SK-MEL-5 (cell line): ENCODE data around the gene KCNT2. TPM values are rescaled to one million over a fixed set of nuclear protein-coding genes. Genes with fewer than 3 reads are reported as not detected.

Source experiments
- DNase-seq: peaks from one replicate; pipeline ENCODE4 v3.0.0-alpha.2; 2016; ENCODE audit warnings: low read depth, low spot score
- in situ Hi-C: cut with HindIII; loops from 2 replicates; pipeline ENCODE4 v1.10.0; 2016; ENCODE audit warnings: low sequenced_read_pairs, high pct_unique_total_duplicates, low pct_unique_long_range_greater_than_20kb
- total RNA-seq: library from RNA; depleted of rRNA; stranded (reverse); fragments of >200 nt; shearing (Covaris generic); gene quantifications from 2 replicates; pipeline ENCODE4 v1.2.3, GENCODE V29; 2014

The KCNT2 gene
- total RNA-seq, 1 experiment from 2014 or later: not detected

GRCh38 chr1:196598942-196599748 lies 9.1 kb downstream of the KCNT2 start:
- DNase-seq: no peak
- in situ Hi-C loops: no loop called here

DNA sequence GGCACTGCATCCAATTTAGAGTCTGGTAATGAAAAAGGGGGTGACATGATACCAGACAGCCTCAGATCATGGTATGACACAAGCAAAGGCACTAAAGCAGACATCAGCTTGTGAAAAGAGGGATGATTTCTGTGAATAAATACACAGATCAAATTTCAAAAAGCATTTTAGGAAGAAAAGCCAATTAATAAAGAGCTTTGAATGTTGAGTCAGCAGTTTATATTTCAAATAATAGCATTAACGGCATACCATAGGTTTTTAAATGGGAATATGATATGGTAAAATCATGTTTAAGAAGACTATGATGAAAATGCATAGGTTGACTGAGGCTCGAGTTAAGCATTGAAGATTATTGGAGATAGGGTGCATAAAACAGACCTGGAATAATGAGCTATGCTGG lies 13.5 kb downstream of the KCNT2 start:
- in situ Hi-C loops: no loop called here
- no peak for DNase-seq

GRCh38 chr1:196593955-196594354 lies 14.3 kb downstream of the KCNT2 start:
- in situ Hi-C loops: no loop called here
- DNase-seq: no peak

GRCh38 chr1:196590959-196591358 lies 17.3 kb downstream of the KCNT2 start:
- in situ Hi-C loops: no loop called here
- DNase-seq: no peak

GRCh38 chr1:196590012-196590708 lies 18.1 kb downstream of the KCNT2 start:
- no peak for DNase-seq
- in situ Hi-C loops: no loop called here

DNA sequence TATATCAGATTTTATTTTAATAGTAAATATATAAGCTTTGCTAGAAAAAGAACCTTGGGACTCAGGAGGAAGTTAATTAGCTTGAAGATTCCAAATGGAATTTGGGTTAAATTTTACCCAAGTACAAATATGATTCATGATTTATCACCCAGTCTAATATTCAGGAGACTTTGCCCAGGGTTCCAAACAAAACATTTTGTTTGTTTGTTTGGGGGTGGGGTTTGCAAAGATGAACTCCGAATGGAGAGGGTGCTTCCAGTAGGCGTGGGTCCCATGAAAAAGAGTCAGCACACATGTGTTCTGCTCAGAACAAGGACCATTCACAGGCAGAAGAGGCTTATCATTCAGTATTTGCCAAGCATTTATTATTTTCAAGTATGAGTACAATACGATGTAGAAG lies 23.5 kb downstream of the KCNT2 start:
- in situ Hi-C loops: no loop called here
- DNase-seq: no peak

GRCh38 chr1:196577386-196577785 lies 30.9 kb downstream of the KCNT2 start:
- DNase-seq: no peak
- in situ Hi-C loops: no loop called here

DNA sequence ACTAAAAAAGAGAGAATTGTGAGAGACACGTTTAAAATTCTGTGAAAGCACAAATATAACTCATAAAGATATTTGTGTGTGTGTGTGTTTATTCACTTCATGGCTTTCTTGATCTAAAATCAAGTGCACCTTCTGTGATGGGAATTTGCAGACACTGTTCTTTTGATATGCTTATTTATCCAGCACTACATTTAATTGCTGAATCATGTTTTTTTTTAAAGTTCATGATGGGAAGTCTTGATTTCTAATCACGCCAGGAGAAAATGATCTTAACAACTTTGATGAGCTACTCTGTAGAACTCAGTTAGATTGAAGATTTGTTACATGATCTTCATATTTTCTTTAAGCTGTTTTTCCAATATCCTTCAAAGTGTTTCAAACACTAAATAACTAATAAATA lies 35.0 kb downstream of the KCNT2 start:
- no peak for DNase-seq
- in situ Hi-C loops: no loop called here

DNA sequence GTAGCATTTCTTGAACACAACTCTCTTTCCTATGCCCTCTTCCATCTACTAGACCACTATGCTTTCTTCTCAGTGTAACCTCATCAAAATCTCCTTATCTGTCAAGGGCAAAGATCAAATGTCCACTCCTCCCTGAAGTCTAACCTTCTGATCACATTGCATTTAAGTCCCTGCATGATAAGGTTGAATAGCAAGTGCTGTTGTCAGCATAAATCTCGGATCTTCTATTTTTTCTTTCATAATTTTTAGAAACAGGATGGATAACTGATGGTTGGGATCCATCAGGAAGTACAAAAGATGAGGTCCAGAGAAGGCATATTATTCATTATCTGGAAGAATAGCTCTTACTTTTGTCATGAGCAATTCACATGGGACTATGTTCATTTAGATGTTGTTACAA lies 41.0 kb downstream of the KCNT2 start:
- in situ Hi-C loops: no loop called here
- DNase-seq: no peak

- DNase-seq: no peak
These were observed 44.5 kb downstream of the KCNT2 start for GRCh38 chr1:196563768-196564167.

GRCh38 chr1:196559314-196559713 lies 48.9 kb downstream of the KCNT2 start:
- in situ Hi-C loops: no loop called here
- DNase-seq: no peak

More at GRCh38 chr1:196563768-196564167, 44.5 kb downstream of the KCNT2 start:
- in situ Hi-C loops: no loop called here

- DNase-seq: peak; percentile 39
- in situ Hi-C loops: no loop called here
These were observed 49.8 kb downstream of the KCNT2 start for GRCh38 chr1:196558411-196558810.

GRCh38 chr1:196557797-196558196 lies 50.4 kb downstream of the KCNT2 start:
- in situ Hi-C loops: no loop called here
- no peak for DNase-seq

DNA sequence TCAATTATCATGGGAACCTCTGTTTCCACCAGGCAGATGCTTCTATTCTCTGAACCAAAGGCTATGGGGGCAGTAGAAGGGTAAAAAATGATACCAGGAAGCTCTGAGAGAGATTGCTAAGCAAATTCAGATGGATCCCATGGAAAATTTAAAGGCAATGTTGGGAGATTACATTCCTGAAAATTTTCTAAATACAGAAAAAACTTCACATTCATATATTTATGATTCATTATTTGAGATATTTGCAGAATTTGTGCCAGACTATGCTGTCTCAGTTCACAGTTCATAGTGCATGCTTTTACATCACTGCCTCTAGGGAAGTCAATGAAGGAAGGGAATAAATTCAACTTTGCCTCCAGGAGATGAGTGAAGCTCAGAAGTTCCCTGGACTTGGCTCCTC lies 57.5 kb downstream of the KCNT2 start:
- no peak for DNase-seq

DNA sequence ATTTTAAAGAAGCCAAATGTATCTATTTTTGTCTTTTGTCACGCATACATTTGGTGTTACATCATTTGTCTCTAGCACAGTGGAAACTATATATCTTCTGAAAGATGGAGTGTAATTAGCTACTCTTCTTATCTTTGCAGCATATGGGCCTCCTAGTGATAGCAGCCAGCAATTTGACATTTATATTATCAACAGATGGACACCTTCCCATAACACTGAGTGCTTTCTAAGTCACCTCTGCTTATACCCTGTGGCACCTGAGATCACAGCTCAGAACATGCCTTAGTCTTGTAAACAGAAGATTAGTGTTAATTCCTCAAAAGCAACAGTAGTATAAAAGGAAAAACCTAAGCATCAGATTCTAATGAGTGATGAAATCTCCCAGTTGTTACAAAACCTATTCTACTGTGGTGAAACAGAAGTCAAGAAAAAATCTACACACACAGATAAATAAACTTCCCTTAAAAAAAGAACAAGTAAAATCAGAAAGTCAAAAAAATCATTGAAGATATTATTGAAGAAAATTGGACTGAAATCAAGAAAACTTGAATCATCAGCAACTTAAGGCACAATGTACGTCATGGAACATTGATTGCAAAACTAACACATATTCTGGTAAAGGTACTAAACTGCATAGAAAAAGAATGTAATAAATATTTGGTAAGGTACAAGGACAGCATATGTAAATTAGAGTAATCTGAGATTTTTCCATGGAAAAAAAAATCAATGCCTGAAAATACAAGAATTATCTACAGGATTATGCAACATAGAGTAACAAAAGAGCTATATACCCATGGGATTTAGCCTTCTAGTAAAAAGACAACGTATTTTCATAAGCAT lies 61.7 kb downstream of the KCNT2 start:
- DNase-seq: no peak
- in situ Hi-C loops: no loop called here

More for the DNA sequence above, 57.5 kb downstream of the KCNT2 start:
- in situ Hi-C loops: no loop called here

DNA sequence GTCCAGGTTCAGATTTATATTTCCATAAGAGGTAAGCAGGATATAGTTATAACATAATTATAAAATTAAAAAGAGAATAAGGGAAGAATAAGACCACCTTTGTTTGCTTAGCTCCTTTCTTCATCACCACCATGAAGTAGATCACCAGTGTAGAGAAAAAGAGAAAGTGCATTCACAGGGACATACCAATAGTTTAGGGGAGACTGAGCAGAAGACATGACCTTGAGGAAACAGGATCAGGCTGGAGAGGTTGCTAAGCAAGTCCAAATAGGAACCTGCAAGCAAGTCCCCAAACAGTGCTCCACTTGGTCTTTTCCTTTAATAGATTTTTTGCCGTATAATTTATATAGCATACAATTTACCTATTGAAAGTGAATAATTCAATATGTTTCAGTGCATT lies 63.0 kb downstream of the KCNT2 start:
- in situ Hi-C loops: no loop called here

DNA sequence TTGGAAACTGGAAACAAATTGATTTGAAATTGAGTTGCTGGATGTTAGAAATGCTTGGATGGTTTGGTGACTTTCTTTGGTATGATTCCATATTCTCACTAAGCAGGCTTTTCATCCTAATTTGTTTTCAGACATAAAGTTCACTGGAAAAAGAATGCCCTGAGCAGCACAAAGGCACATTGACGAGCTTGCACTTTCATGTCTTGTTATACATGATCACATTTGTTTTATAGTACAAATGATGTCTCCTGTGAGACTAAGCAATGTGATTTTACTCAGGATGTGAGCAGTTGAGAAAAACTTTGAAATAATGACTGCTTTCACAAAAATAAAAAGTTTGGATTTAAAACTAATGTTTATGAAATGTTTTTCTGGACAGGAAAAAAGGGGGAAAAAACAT lies 63.6 kb downstream of the KCNT2 start:
- peak; percentile 44 for DNase-seq
- in situ Hi-C loops: no loop called here

More for the DNA sequence above, 63.0 kb downstream of the KCNT2 start:
- DNase-seq: no peak

DNA sequence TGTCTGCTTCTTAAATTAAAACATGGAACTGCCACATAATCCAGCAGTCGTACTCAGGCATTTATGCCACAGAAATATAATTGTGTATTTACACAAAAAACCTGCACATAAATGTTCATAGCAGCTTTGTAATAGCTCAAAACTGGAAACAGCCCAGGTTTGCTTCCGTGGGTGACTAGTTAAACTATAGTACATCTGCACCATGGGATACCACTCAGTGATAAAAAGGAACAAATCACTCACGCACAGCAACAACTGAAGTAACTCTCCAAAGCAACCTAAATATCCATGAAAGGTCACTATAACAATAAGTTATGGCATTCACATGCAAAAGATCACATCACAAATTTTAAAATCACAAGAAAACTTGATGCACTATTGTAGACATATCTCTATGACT lies 64.4 kb downstream of the KCNT2 start:
- in situ Hi-C loops: no loop called here
- no peak for DNase-seq
